WI38 (cell line): ENCODE results near the gene VASN.
"Not testable (repeated sequence)": the region's sequence is repeated elsewhere in the genome, so short reads cannot be mapped to it uniquely, and the experiment has no call there.

Experiments
- H3K4me3 ChIP-seq: 2 replicates; pipeline ENCODE4 v1.5.1; 2011; ENCODE audit warnings: low read depth, mild to moderate bottlenecking, control low read depth, low read length
- TF ChIP-seq, protein P1 (sequence below): IDR thresholded peaks from 2 replicates; pipeline ENCODE4 v1.5.1; 2012; ENCODE audit warnings: low read depth, mild to moderate bottlenecking, control low read depth, low read length

VASN gene

DNA sequence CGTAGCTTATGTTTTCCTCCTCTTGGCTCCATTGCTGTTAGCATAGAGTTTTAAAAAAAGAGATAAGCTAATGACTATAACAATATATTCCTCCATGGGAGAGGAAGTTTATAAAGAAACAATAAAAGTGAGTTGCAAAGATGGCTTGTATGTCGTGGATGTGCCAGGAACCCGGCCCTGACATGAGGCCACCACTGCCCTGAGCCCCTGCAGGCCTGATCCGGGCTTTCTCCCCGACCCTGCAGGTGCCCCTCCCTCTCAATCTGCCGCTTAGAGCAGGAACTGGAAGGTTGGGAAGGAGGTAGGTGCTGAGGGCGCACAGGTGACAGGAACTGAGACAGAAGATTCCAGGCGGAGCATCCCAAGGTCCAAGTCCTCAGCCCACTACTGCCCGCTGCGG, 32.2 kb upstream of the VASN start:
- TF ChIP-seq, protein P1, sequence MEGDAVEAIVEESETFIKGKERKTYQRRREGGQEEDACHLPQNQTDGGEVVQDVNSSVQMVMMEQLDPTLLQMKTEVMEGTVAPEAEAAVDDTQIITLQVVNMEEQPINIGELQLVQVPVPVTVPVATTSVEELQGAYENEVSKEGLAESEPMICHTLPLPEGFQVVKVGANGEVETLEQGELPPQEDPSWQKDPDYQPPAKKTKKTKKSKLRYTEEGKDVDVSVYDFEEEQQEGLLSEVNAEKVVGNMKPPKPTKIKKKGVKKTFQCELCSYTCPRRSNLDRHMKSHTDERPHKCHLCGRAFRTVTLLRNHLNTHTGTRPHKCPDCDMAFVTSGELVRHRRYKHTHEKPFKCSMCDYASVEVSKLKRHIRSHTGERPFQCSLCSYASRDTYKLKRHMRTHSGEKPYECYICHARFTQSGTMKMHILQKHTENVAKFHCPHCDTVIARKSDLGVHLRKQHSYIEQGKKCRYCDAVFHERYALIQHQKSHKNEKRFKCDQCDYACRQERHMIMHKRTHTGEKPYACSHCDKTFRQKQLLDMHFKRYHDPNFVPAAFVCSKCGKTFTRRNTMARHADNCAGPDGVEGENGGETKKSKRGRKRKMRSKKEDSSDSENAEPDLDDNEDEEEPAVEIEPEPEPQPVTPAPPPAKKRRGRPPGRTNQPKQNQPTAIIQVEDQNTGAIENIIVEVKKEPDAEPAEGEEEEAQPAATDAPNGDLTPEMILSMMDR = no peak
- no peak overlapping the region for H3K4me3 ChIP-seq

DNA sequence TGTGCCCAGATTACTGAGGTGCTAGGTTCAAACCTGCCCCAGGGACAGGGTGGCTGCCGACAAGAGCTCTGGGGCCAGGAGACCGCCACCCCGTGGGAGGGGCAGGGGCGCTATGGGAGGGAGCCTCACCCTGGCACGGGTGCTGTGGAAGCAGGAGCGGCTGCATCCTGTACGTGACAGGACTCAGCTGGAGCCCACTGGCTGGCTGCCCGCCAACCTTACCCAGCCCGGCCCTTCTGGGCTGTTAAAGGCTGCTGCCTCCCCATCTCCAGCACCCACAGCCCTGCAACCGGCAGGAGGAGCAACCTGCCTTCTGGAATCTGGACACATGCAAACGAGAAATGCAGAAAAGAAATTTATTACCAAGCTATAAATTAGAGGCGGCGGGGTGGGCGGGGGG, 31.7 kb upstream of the VASN start:
- TF ChIP-seq, protein P1 = no peak; the same call in 1 of the 2 replicates
- no peak overlapping the region for H3K4me3 ChIP-seq

DNA sequence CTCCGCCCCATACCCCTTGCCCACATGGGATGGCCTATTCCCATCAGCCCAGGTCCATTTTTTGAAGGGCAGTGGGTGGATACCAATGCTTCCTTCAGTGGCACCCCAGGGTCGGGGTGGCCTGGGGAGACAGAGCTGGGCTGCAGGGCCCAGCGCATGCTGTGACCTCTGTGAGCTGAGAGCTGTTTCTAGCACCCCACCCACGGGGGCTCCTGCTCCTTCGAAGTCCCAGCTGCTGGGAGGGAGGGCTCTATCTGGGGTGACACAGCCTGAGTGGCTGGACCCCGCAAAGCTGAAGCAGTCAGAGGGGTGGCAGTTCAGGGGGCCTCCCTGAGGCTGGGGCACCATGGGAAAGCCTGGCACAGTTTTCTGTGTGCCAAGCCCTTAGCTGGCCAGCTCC, 31.2 kb upstream of the VASN start:
- H3K4me3 ChIP-seq = no peak overlapping the region
- TF ChIP-seq, protein P1 = no peak

DNA sequence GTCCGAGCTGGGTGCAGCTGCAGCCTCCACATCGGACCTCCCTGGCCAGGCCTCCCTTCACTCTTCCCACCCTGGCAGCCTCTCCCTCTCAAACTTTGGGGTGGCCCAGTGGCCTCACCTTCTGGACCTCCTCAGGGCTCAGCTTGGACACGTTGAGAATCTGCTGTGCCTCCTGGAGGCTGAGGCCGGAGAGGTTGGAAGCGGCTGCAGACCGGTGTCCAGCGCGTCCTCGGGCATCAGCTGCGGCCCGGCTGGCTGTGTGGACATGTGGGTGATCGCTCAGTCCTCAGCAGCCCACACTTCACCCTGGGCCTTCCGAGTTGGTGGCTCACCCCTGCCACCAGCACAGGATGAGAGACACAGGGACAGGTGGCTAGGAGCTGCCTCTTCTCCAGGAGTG, 30.4 kb upstream of the VASN start:
- TF ChIP-seq, protein P1 = no peak
- no peak overlapping the region for H3K4me3 ChIP-seq

DNA sequence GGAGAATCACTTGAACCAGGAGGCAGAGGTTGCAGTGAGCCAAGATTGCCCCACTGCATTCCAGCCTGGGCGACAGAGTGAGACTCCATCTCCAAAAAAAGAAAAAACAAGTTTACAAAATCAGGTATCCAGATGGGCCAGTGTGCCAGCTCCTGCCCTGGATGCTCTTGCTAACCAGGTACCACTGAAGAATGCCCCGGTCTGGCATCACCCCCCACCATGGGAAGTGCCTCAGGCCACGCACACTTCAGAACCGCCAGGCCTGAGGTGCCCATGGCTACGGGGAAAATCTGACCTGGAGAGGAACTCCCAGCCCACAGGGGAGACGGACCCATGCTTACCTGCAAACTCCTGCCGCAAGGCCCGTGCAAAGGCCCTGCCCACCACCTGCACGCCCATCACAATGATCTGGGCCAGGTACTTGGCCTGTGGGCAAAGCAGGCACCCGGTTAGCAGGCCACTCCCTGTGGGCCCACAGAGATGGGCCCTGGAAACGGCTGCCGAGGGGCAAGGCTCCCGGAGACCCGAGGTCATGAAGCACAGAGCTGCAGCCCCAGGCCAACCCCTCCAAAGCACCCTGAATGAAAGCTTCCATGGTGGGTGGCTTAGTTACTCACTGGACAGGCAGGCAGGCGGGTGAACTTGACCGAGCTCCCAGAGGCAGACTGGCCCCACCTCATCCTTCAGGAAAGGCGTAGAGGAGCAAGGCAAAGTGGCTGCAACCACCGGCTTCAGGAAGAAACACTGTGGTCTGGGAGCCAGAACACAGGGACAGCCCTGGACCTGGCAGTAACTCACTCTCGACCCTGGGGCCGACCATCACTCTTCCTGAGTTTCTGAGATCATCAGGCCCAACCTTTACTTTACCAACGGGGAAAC, 28.5 kb upstream of the VASN start:
- TF ChIP-seq, protein P1 = no peak
- no peak overlapping the region for H3K4me3 ChIP-seq

DNA sequence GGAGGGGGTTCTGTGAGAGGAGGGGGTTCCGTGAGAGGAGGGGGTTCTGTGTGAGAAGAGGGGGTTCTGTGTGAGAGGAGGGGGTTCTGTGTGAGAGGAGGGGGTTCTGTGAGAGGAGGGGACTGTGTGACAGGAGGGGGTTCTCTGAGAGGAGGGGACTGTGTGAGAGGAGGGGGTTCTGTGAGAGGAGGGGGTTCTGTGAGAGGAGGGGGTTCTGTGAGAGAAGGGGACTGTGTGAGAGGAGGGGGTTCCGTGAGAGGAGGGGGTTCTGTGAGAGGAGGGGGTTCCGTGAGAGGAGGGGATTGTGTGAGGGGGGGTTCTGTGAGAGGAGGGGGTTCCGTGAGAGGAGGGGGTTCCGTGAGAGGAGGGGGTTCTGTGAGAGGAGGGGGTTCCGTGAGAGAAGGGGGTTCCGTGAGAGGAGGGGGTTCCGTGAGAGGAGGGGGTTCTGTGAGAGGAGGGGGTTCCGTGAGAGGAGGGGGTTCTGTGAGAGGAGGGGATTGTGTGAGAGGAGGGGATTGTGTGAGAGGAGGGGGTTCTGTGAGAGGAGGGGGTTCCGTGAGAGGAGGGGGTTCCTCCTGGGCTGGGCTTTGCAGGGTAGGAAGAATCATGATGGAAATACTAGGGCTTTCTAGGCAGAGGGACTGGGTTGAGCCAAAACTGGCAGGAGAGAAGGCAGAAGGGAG, 27.2 kb upstream of the VASN start:
- not testable (repeated sequence) for H3K4me3 ChIP-seq

DNA sequence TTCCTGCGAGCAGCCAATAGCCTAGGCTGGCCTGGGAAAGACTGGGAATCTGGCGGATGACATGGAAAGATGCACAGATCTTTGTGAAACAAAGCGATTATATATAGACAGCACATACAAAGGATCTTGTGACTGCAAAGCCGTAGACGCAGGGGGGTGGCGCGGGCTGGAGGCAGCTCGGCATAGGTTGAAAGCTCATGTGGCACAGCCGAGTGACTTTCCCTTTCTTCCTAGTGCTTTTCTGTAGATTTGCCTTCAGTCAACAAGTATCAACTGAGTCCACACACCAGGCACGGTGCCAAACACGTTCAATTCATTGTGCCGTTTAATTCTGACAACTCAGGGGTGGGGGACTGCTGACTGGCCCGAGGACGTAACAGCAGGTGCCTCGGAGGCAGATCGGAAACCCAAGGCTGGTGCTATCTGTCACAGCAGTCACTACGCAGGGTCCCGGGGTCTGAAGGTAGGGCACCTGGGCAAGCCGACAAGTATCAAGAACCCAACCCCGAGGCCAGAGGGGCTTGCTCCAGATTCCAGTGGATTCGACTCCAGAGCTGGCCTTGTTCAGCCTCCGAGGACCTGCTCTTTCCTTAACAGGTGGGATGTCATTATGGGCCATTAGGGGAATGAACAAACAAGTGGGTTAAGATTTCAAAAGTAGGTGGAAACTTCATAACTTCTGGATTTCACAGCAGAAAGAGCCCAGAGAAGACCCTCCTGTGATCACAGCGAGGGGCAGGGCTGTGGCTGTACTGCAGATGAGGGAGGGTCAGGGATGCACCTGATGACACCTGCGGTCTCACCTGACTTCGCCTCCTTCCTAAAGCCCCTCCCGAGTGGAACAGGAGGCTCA, 26.4 kb upstream of the VASN start:
- TF ChIP-seq, protein P1 = no peak
- H3K4me3 ChIP-seq = no peak overlapping the region
